GM12878 (cell line): ENCODE measurements around the gene TECR. TPM values are rescaled to one million over a fixed set of nuclear protein-coding genes. Genes with fewer than 3 reads are reported as not detected.

Experiments
- ATAC-seq: fragments of 200-7000 bp; cut with Tn5 transposase; 3 replicates; pipeline ENCODE4 v1.9.1; 2020; ENCODE audit warnings: mild to moderate bottlenecking, moderate library complexity
- BruUV-seq: library from RNA; stranded (reverse); fragments of 400-500 nt; replicated peaks from 2 replicates; lab custom pipeline; 2021; lab: Mats Ljungman, UMichigan
- CTCF ChIA-PET: fragments of 300-600 bp; sonication (Branson Sonifier 250); formaldehyde crosslinking; extraction: SDS; loops from one replicate; lab custom pipeline; 2021; ENCODE audit warnings: inconsistent platforms; lab: Yijun Ruan, JAX
- POLR2A ChIA-PET: fragments of 350-600 bp; formaldehyde crosslinking; extraction: SDS; loops from one replicate; lab custom pipeline; 2021; ENCODE audit warnings: inconsistent platforms; lab: Charles Lee
- RAD21 ChIA-PET: fragments of 300-600 bp; sonication (Branson Sonifier 250); formaldehyde crosslinking; loops from one replicate; lab custom pipeline; 2023; ENCODE audit warnings: antibody characterized with exemption; ENCODE audit not compliant: unreplicated experiment; lab: Charles Lee
- SMC1A ChIA-PET: fragments of 300-600 bp; sonication (Branson Sonifier 250); formaldehyde crosslinking; loops from one replicate; lab custom pipeline; 2023; ENCODE audit not compliant: unreplicated experiment, uncharacterized antibody; lab: Charles Lee
- DNase-seq: peaks from one replicate; pipeline ENCODE4 v3.0.0-alpha.2; 2011; ENCODE audit warnings: low read depth, low spot score
- FAIRE-seq: peaks from 3 replicates; lab custom pipeline; 2011; peaks lifted over from hg19 to GRCh38; lab: Jason Lieb, UNC
- H2AFZ ChIP-seq: 2 replicates; pipeline ENCODE4 v1.6.0; 2011; ENCODE audit warnings: low read depth, low read length, control low read depth; ENCODE audit not compliant: control insufficient read depth
- H3K27ac ChIP-seq: 2 replicates; pipeline ENCODE4 v1.5.1; 2011; ENCODE audit warnings: control low read depth; ENCODE audit not compliant: control insufficient read depth, insufficient read depth
- H3K27me3 ChIP-seq, 2 experiments: replicated peaks in 1 of 2; 2 replicates each; pipeline versions ENCODE4 v1.6.0 to v1.6.1; 2011; ENCODE audit warnings: low read length in 1 of 2; ENCODE audit not compliant: control insufficient read depth in 2 of 2, insufficient read depth in 2 of 2
- H3K36me3 ChIP-seq, 2 experiments: 2 replicates each; pipeline ENCODE4 v1.5.1; 2011; ENCODE audit warnings: low read length in 1 of 2; ENCODE audit not compliant: control insufficient read depth in 2 of 2, insufficient read depth in 2 of 2
- H3K4me1 ChIP-seq: 2 replicates; pipeline ENCODE4 v1.6.1; 2011; ENCODE audit warnings: mild to moderate bottlenecking, low read length, moderate library complexity, mixed read lengths; ENCODE audit not compliant: control insufficient read depth, insufficient read depth
- H3K4me2 ChIP-seq: 2 replicates; pipeline ENCODE4 v1.6.0; 2011; ENCODE audit warnings: control low read depth; ENCODE audit not compliant: control insufficient read depth, insufficient read depth
- H3K4me3 ChIP-seq: fragments of 200-600 bp; sonication (generic); 2 replicates; pipeline ENCODE4 v1.5.1; 2016
- H3K79me2 ChIP-seq: 2 replicates; pipeline ENCODE4 v1.6.0; 2011; ENCODE audit warnings: low read length; ENCODE audit not compliant: control insufficient read depth, insufficient read depth
- H3K9ac ChIP-seq: 2 replicates; pipeline ENCODE4 v1.8.0; 2011; ENCODE audit warnings: low read length, control low read depth, mixed read lengths; ENCODE audit not compliant: control insufficient read depth, insufficient read depth
- H3K9me3 ChIP-seq: replicated peaks from 3 replicates; pipeline ENCODE4 v1.5.1; 2011; ENCODE audit warnings: mild to moderate bottlenecking, low read length; ENCODE audit not compliant: control insufficient read depth, insufficient read depth
- H4K20me1 ChIP-seq: 2 replicates; pipeline ENCODE4 v1.6.0; 2011; ENCODE audit not compliant: control insufficient read depth, insufficient read depth
- EZH2 ChIP-seq: IDR thresholded peaks from 2 replicates; pipeline ENCODE4 v1.6.1; 2012; ENCODE audit warnings: low read depth, mild to moderate bottlenecking, control low read depth, inconsistent platforms, low read length, borderline replicate concordance; ENCODE audit not compliant: control insufficient read depth
- GABPA ChIP-seq: IDR thresholded peaks from 2 replicates; pipeline ENCODE4 v1.6.1; 2014; ENCODE audit warnings: antibody characterized with exemption, low read depth, mild to moderate bottlenecking, inconsistent platforms
- KLF5 ChIP-seq: fragments of 450-650 bp; IDR thresholded peaks from 2 replicates; pipeline ENCODE4 v1.6.1; 2014; ENCODE audit warnings: mild to moderate bottlenecking; ENCODE audit not compliant: partially characterized antibody
- NFIC ChIP-seq: IDR thresholded peaks from 2 replicates; pipeline ENCODE4 v1.6.1; 2012; ENCODE audit warnings: low read depth, mild to moderate bottlenecking, inconsistent platforms, low read length, moderate library complexity
- RUNX3 ChIP-seq: IDR thresholded peaks from 2 replicates; pipeline ENCODE4 v1.6.1; 2012; ENCODE audit warnings: low read length, inconsistent platforms
- SPI1 ChIP-seq: IDR thresholded peaks from 2 replicates; pipeline ENCODE4 v1.6.1; 2011; ENCODE audit warnings: low read depth, mild to moderate bottlenecking, low read length, moderate library complexity, borderline replicate concordance; ENCODE audit not compliant: insufficient read depth
- SUPT20H ChIP-seq: IDR thresholded peaks from 2 replicates; pipeline ENCODE4 v1.6.1; 2011; ENCODE audit warnings: low read depth, mild to moderate bottlenecking, low read length, moderate library complexity, borderline replicate concordance; ENCODE audit not compliant: control insufficient read depth
- TCF3 ChIP-seq: IDR thresholded peaks from 2 replicates; pipeline ENCODE4 v1.6.1; 2012; ENCODE audit warnings: low read depth, mild to moderate bottlenecking, low read length, borderline replicate concordance; ENCODE audit not compliant: insufficient read depth
- TCF7 ChIP-seq: IDR thresholded peaks from 2 replicates; pipeline ENCODE4 v1.6.1; 2014; ENCODE audit warnings: antibody characterized with exemption, borderline replicate concordance
- ZZZ3 ChIP-seq: IDR thresholded peaks from 2 replicates; pipeline ENCODE4 v1.6.1; 2011; ENCODE audit warnings: low read depth; ENCODE audit not compliant: control insufficient read depth, insufficient read length
- WGBS: methylation state at CpG from one replicate; pipeline ENCODE4 v1.1.6; 2016; ENCODE audit warnings: low lambda C conversion rate; ENCODE audit not compliant: insufficient replicate concordance, insufficient coverage; ENCODE audit errors: missing lambda C conversion rate; 5-methylcytosine and 5-hydroxymethylcytosine counted together
- in situ Hi-C: fragments of 300-500 bp; cut with MboI; formaldehyde crosslinking; loops from 9 replicates; pipeline ENCODE4 v1.14.3; 2018; ENCODE audit warnings: mixed read lengths
- intact Hi-C: fragments of 100-400 bp; cut with micrococcal nuclease; formaldehyde crosslinking; loops from one replicate; pipeline ENCODE4 v1.14.2; 2022; ENCODE audit not compliant: unreplicated experiment
- polyA plus RNA-seq, 11 experiments: library from polyadenylated mRNA; depleted of rRNA in 4 of 11; unstranded in 6 of 11; stranded (reverse) in 5 of 11; fragments of >200 nt; fragmentation: Nextera tagmentation in 4 of 11; fragmentation: Illumina TruSeq in 1 of 11; extraction: Ambion mirVana in 4 of 11; extraction: Trizol in 1 of 11; gene quantifications; 1 replicate in 1 of 11; 2 replicates in 10 of 11; pipeline versions ENCODE4 v1.2.1 to v1.2.3, GENCODE V29; 2011 to 2016; ENCODE audit warnings: inconsistent platforms in 2 of 11, missing spikeins in 2 of 11, low read depth in 1 of 11
- total RNA-seq, 4 experiments: library from RNA; depleted of rRNA in 3 of 4; stranded (reverse); fragments of >200 nt in 3 of 4; fragmentation: Illumina TruSeq in 1 of 4; extraction: Trizol in 1 of 4; gene quantifications; 2 replicates each; pipeline versions ENCODE4 v1.2.1 to v1.2.3, GENCODE V29; 2013 to 2021
- TF ChIP-seq, protein P1 (sequence below): fragments of 450-650 bp; IDR thresholded peaks from 2 replicates; pipeline ENCODE4 v1.6.1; 2017; ENCODE audit warnings: mild to moderate bottlenecking
- TF ChIP-seq, protein P2 (sequence below): IDR thresholded peaks from 2 replicates; pipeline ENCODE4 v1.6.1; 2012; ENCODE audit warnings: improper control_type of control experiment, low read depth, low read length; ENCODE audit not compliant: insufficient replicate concordance
- TF ChIP-seq, protein P3 (sequence below): fragments of 450-650 bp; IDR thresholded peaks from 2 replicates; pipeline ENCODE4 v1.6.1; 2014; ENCODE audit warnings: mild to moderate bottlenecking
- TF ChIP-seq, protein P4 (sequence below), 3 experiments: IDR thresholded peaks in 2 of 3; conservative IDR thresholded peaks in 1 of 3; 2 replicates each; pipeline ENCODE4 v1.5.1; 2011; ENCODE audit warnings: low read depth in 3 of 3, low read length in 3 of 3, mild to moderate bottlenecking in 3 of 3, control low read depth in 2 of 3, moderate library complexity in 2 of 3, inconsistent platforms in 1 of 3, mixed read lengths in 1 of 3; ENCODE audit not compliant: control insufficient read depth in 2 of 3, insufficient read depth in 1 of 3; ENCODE audit errors: extremely low read depth in 1 of 3

TECR gene
- total and polyA plus RNA-seq, 10 of the 15 experiments (the other 5 are each of a cell fraction or from before 2014, with no cell fraction given) = 9.6 to 157 (median 64.2) TPM

DNA sequence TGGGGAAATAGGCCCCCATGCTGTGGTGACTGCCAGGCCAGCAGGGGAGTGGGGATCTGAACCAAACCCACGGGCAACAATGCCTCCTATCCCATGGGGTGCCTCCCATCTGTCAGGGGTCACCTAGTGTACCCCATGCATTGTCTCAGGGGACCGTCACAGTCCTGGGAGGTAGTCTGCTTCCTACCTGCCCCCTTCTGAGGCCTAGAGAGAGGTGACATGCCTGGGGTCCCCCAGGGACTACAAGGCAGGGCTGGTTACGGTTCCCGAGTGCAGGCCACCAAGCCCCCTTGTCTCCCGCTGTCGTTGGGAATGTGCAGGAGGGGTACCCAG, 31.3 kb downstream of the TECR start:
- no TSS peak for BruUV-seq
- ChIA-PET SMC1A (no interaction called here), CTCF (interaction anchor here (2.5 kb wide), 1 partner anchor 11 kb away, joined by 7 read pairs; the partner anchor contains the start of gene NDUFB7), POLR2A (no interaction called here), RAD21 (no interaction called here)
- H3K9me3 ChIP-seq = no peaks in the 10 kb centered on the region
- DNase-seq = no peak
- no peak overlapping the region for H3K9ac ChIP-seq
- no peak overlapping the region for H3K4me2 ChIP-seq
- H3K79me2 ChIP-seq = peaks cover 2% of the 10 kb centered on the region; the same call in 1 of the 2 replicates
- H3K27me3 ChIP-seq = no peaks in the 10 kb centered on the region
- 81% methylated on average over 6 of the region's 6 CpGs for WGBS
- FAIRE-seq = no peak
- peaks cover 13% of the 10 kb centered on the region for H3K4me1 ChIP-seq
- no peak overlapping the region for H2AFZ ChIP-seq
- in situ Hi-C loops = no loop called here
- no peaks in the 10 kb centered on the region for H4K20me1 ChIP-seq
- H3K27ac ChIP-seq = no peak overlapping the region
- no peak overlapping the region for H3K4me3 ChIP-seq
- intact Hi-C loops = no loop called here
- no peak for ATAC-seq
- H3K36me3 ChIP-seq = peaks cover 0 to 9% of the 10 kb centered on the region in 2 experiments; a peak in 2 of 4 replicates
- TF ChIP-seq EZH2 (no peak), TCF7 (no peak), ZZZ3 (no peak), TCF3 (no peak), SUPT20H (no peak), NFIC (no peak), SPI1 (no peak), RUNX3 (no peak), GABPA (no peak), KLF5 (no peak)
- TF ChIP-seq, protein P1, sequence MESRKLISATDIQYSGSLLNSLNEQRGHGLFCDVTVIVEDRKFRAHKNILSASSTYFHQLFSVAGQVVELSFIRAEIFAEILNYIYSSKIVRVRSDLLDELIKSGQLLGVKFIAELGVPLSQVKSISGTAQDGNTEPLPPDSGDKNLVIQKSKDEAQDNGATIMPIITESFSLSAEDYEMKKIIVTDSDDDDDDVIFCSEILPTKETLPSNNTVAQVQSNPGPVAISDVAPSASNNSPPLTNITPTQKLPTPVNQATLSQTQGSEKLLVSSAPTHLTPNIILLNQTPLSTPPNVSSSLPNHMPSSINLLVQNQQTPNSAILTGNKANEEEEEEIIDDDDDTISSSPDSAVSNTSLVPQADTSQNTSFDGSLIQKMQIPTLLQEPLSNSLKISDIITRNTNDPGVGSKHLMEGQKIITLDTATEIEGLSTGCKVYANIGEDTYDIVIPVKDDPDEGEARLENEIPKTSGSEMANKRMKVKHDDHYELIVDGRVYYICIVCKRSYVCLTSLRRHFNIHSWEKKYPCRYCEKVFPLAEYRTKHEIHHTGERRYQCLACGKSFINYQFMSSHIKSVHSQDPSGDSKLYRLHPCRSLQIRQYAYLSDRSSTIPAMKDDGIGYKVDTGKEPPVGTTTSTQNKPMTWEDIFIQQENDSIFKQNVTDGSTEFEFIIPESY = no peak
- TF ChIP-seq, protein P2, sequence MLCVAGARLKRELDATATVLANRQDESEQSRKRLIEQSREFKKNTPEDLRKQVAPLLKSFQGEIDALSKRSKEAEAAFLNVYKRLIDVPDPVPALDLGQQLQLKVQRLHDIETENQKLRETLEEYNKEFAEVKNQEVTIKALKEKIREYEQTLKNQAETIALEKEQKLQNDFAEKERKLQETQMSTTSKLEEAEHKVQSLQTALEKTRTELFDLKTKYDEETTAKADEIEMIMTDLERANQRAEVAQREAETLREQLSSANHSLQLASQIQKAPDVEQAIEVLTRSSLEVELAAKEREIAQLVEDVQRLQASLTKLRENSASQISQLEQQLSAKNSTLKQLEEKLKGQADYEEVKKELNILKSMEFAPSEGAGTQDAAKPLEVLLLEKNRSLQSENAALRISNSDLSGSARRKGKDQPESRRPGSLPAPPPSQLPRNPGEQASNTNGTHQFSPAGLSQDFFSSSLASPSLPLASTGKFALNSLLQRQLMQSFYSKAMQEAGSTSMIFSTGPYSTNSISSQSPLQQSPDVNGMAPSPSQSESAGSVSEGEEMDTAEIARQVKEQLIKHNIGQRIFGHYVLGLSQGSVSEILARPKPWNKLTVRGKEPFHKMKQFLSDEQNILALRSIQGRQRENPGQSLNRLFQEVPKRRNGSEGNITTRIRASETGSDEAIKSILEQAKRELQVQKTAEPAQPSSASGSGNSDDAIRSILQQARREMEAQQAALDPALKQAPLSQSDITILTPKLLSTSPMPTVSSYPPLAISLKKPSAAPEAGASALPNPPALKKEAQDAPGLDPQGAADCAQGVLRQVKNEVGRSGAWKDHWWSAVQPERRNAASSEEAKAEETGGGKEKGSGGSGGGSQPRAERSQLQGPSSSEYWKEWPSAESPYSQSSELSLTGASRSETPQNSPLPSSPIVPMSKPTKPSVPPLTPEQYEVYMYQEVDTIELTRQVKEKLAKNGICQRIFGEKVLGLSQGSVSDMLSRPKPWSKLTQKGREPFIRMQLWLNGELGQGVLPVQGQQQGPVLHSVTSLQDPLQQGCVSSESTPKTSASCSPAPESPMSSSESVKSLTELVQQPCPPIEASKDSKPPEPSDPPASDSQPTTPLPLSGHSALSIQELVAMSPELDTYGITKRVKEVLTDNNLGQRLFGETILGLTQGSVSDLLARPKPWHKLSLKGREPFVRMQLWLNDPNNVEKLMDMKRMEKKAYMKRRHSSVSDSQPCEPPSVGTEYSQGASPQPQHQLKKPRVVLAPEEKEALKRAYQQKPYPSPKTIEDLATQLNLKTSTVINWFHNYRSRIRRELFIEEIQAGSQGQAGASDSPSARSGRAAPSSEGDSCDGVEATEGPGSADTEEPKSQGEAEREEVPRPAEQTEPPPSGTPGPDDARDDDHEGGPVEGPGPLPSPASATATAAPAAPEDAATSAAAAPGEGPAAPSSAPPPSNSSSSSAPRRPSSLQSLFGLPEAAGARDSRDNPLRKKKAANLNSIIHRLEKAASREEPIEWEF = no peak
- TF ChIP-seq, protein P3, sequence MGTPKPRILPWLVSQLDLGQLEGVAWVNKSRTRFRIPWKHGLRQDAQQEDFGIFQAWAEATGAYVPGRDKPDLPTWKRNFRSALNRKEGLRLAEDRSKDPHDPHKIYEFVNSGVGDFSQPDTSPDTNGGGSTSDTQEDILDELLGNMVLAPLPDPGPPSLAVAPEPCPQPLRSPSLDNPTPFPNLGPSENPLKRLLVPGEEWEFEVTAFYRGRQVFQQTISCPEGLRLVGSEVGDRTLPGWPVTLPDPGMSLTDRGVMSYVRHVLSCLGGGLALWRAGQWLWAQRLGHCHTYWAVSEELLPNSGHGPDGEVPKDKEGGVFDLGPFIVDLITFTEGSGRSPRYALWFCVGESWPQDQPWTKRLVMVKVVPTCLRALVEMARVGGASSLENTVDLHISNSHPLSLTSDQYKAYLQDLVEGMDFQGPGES = no peak
- TF ChIP-seq, protein P4, sequence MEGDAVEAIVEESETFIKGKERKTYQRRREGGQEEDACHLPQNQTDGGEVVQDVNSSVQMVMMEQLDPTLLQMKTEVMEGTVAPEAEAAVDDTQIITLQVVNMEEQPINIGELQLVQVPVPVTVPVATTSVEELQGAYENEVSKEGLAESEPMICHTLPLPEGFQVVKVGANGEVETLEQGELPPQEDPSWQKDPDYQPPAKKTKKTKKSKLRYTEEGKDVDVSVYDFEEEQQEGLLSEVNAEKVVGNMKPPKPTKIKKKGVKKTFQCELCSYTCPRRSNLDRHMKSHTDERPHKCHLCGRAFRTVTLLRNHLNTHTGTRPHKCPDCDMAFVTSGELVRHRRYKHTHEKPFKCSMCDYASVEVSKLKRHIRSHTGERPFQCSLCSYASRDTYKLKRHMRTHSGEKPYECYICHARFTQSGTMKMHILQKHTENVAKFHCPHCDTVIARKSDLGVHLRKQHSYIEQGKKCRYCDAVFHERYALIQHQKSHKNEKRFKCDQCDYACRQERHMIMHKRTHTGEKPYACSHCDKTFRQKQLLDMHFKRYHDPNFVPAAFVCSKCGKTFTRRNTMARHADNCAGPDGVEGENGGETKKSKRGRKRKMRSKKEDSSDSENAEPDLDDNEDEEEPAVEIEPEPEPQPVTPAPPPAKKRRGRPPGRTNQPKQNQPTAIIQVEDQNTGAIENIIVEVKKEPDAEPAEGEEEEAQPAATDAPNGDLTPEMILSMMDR (IDR thresholded peaks at IDR 0.05 in 2 of 3, conservative IDR thresholded peaks at IDR 0.05 in 1 of 3; ENCODE audit: control insufficient read depth in 2 of 3, extremely low read depth in 1 of 3, insufficient read depth in 1 of 3, low read depth in 3 of 3, low read length in 3 of 3) = no peak
